Smooth muscle cell (in vitro differentiated cells): Measurements from ENCODE around the gene WWP2. TPM values are rescaled to one million over a fixed set of nuclear protein-coding genes. Genes with fewer than 3 reads are reported as not detected.

Experiments used
- DNase-seq: peaks from one replicate; lab custom pipeline; 2025; ENCODE audit not compliant: unreplicated experiment; lab: John Stamatoyannopoulos, UW
- H2AFZ ChIP-seq: fragments of 200-600 bp; sonication (generic); 2 replicates; pipeline ENCODE4 v1.6.0; 2016; ENCODE audit warnings: antibody characterized with exemption, low read depth, mild to moderate bottlenecking
- H3F3A ChIP-seq: fragments of 200-600 bp; sonication (generic); 2 replicates; pipeline ENCODE4 v1.6.0; 2017; ENCODE audit warnings: antibody characterized with exemption, low read depth
- H3K27ac ChIP-seq: fragments of 200-600 bp; sonication (generic); 2 replicates; pipeline ENCODE4 v1.5.1; 2016; ENCODE audit warnings: low read depth, mild to moderate bottlenecking
- H3K27me3 ChIP-seq: fragments of 200-600 bp; sonication (generic); 2 replicates; pipeline ENCODE4 v1.6.1; 2016; ENCODE audit warnings: low read depth, mild to moderate bottlenecking
- H3K36me3 ChIP-seq: fragments of 200-600 bp; sonication (generic); 2 replicates; pipeline ENCODE4 v1.5.1; 2016; ENCODE audit warnings: low read depth
- H3K4me1 ChIP-seq: fragments of 200-600 bp; sonication (generic); 2 replicates; pipeline ENCODE4 v1.5.1; 2016; ENCODE audit warnings: low read depth
- H3K4me2 ChIP-seq: fragments of 200-600 bp; sonication (generic); 2 replicates; pipeline ENCODE4 v1.6.0; 2016; ENCODE audit warnings: mild to moderate bottlenecking
- H3K4me3 ChIP-seq: fragments of 200-600 bp; sonication (generic); 2 replicates; pipeline ENCODE4 v1.5.1; 2016; ENCODE audit warnings: mild to moderate bottlenecking
- H3K79me2 ChIP-seq: fragments of 200-600 bp; sonication (generic); 2 replicates; pipeline ENCODE4 v1.6.0; 2016; ENCODE audit warnings: low read depth, mild to moderate bottlenecking
- H3K9ac ChIP-seq: fragments of 200-600 bp; sonication (generic); 2 replicates; pipeline ENCODE4 v1.6.0; 2016; ENCODE audit warnings: low read depth
- H3K9me3 ChIP-seq: fragments of 200-600 bp; sonication (generic); replicated peaks from 2 replicates; pipeline ENCODE4 v1.5.1; 2016; ENCODE audit warnings: low read depth
- H4K20me1 ChIP-seq: fragments of 200-600 bp; sonication (generic); 2 replicates; pipeline ENCODE4 v1.6.0; 2016; ENCODE audit warnings: low read depth
- WGBS: methylation state at CpG from one replicate; pipeline ENCODE4 v1.1.7; 2016; ENCODE audit warnings: low lambda C conversion rate; 5-methylcytosine and 5-hydroxymethylcytosine counted together
- polyA plus RNA-seq: library from polyadenylated mRNA; unstranded; fragments of >200 nt; fragmentation: Nextera tagmentation; extraction: Ambion mirVana; gene quantifications from 2 replicates; pipeline ENCODE4 v1.2.1, GENCODE V29; 2016
- total RNA-seq: library from RNA; depleted of rRNA; stranded (reverse); fragments of >200 nt; gene quantifications from 2 replicates; pipeline ENCODE4 v1.2.3, GENCODE V29; 2014
- TF ChIP-seq, protein P1 (sequence below): fragments of 200-600 bp; sonication (generic); IDR thresholded peaks from 2 replicates; pipeline ENCODE4 v1.5.1; 2017; ENCODE audit warnings: borderline replicate concordance, mild to moderate bottlenecking, antibody characterized with exemption; ENCODE audit not compliant: insufficient read depth, poor library complexity, severe bottlenecking

Gene WWP2
- total and polyA plus RNA-seq, 2 experiments from 2014 or later, result 7.8 to 9.0 TPM

- Histone ChIP-seq H3K4me1 (no peaks in the 10 kb centered on the region), H3K27ac (no peak overlapping the region), H3K4me2 (no peak overlapping the region), H4K20me1 (no peaks in the 10 kb centered on the region), H3K27me3 (no peaks in the 10 kb centered on the region), H3K4me3 (no peak overlapping the region), H3K36me3 (no peaks in the 10 kb centered on the region), H3K9me3 (no peaks in the 10 kb centered on the region), H3F3A (no peaks in the 10 kb centered on the region), H2AFZ (no peak overlapping the region), H3K79me2 (no peaks in the 10 kb centered on the region), H3K9ac (no peak overlapping the region)
- no peak for DNase-seq
- TF ChIP-seq, protein P1, sequence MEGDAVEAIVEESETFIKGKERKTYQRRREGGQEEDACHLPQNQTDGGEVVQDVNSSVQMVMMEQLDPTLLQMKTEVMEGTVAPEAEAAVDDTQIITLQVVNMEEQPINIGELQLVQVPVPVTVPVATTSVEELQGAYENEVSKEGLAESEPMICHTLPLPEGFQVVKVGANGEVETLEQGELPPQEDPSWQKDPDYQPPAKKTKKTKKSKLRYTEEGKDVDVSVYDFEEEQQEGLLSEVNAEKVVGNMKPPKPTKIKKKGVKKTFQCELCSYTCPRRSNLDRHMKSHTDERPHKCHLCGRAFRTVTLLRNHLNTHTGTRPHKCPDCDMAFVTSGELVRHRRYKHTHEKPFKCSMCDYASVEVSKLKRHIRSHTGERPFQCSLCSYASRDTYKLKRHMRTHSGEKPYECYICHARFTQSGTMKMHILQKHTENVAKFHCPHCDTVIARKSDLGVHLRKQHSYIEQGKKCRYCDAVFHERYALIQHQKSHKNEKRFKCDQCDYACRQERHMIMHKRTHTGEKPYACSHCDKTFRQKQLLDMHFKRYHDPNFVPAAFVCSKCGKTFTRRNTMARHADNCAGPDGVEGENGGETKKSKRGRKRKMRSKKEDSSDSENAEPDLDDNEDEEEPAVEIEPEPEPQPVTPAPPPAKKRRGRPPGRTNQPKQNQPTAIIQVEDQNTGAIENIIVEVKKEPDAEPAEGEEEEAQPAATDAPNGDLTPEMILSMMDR, result no peak
- 98% methylated on average over 2 of the region's 2 CpGs for WGBS
Measured at GRCh38 chr16:69840975-69841374, 78.8 kb downstream of the WWP2 start.

- H3K27ac ChIP-seq, result no peak overlapping the region
- no peak for DNase-seq
- H3K4me1 ChIP-seq, result no peaks in the 10 kb centered on the region
- H2AFZ ChIP-seq, result no peak overlapping the region
- 86% methylated on average over 8 of the region's 8 CpGs for WGBS
- H4K20me1 ChIP-seq, result no peaks in the 10 kb centered on the region
- no peaks in the 10 kb centered on the region for H3K79me2 ChIP-seq
- TF ChIP-seq, protein P1, result no peak
- no peaks in the 10 kb centered on the region for H3K36me3 ChIP-seq
- H3K9ac ChIP-seq, result no peak overlapping the region
- no peak overlapping the region for H3K4me2 ChIP-seq
- no peaks in the 10 kb centered on the region for H3K9me3 ChIP-seq
- no peaks in the 10 kb centered on the region for H3K27me3 ChIP-seq
- H3F3A ChIP-seq, result no peaks in the 10 kb centered on the region
- no peak overlapping the region for H3K4me3 ChIP-seq
Measured at GRCh38 chr16:69844441-69844840, 82.3 kb downstream of the WWP2 start.

DNA sequence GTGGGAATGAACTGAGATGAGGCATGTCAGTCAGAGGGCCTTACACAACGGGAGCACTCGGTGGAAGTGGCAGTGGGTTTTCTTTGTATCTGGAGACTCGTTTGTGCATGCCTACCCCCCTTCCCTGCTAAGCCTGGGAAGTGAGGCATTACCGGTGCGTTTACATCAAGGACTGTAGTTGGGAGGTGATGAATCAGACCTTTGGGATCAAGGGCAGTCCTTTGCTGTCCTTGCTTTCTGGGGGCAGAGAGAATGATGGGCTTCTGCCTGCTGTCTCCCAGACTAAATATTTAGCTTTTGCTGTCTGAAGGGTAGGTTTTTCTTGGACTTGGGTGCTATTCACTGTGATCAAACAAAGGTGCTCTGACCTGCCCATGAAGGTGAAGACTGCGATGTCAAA is 83.0 kb downstream of the WWP2 start:
- no peaks in the 10 kb centered on the region for H4K20me1 ChIP-seq
- H3K4me3 ChIP-seq, result no peak overlapping the region
- no peaks in the 10 kb centered on the region for H3K9me3 ChIP-seq
- TF ChIP-seq, protein P1, result no peak
- no peak overlapping the region for H3K9ac ChIP-seq
- H2AFZ ChIP-seq, result no peak overlapping the region
- no peak for DNase-seq
- no peaks in the 10 kb centered on the region for H3K27me3 ChIP-seq
- H3K79me2 ChIP-seq, result no peaks in the 10 kb centered on the region
- H3F3A ChIP-seq, result no peaks in the 10 kb centered on the region
- H3K27ac ChIP-seq, result no peak overlapping the region
- H3K4me1 ChIP-seq, result no peaks in the 10 kb centered on the region
- H3K4me2 ChIP-seq, result peak overlapping the region; percentile 26
- H3K36me3 ChIP-seq, result no peaks in the 10 kb centered on the region
- WGBS, result 27% methylated on average over 6 of the region's 6 CpGs

GRCh38 chr16:69847643-69848042 is 85.5 kb downstream of the WWP2 start:
- no peaks in the 10 kb centered on the region for H3K79me2 ChIP-seq
- H3K27me3 ChIP-seq, result no peaks in the 10 kb centered on the region
- H3K27ac ChIP-seq, result no peak overlapping the region
- no peak overlapping the region for H3K4me3 ChIP-seq
- WGBS, result 96% methylated on average over 5 of the region's 5 CpGs
- no peak for DNase-seq
- H4K20me1 ChIP-seq, result no peaks in the 10 kb centered on the region
- no peaks in the 10 kb centered on the region for H3F3A ChIP-seq
- no peak overlapping the region for H3K9ac ChIP-seq
- H2AFZ ChIP-seq, result no peak overlapping the region
- H3K4me2 ChIP-seq, result no peak overlapping the region
- no peaks in the 10 kb centered on the region for H3K36me3 ChIP-seq
- TF ChIP-seq, protein P1, result no peak
- no peaks in the 10 kb centered on the region for H3K9me3 ChIP-seq
- H3K4me1 ChIP-seq, result no peaks in the 10 kb centered on the region
